Fibroblast of lung (primary cell): ENCODE results near the gene NPAS1. TPM values are rescaled to one million over a fixed set of nuclear protein-coding genes. Genes with fewer than 3 reads are reported as not detected.

ENCODE experiments used
- DNase-seq, 2 donors: peaks; one replicate each; pipeline versions ENCODE4 v3.0.0 to v3.0.0-alpha.2; 2010; ENCODE audit warnings: low read depth in 2 of 2
- H2AFZ ChIP-seq: 2 replicates; pipeline ENCODE4 v1.5.1; 2012; ENCODE audit warnings: low read length, control low read depth, inconsistent platforms
- H3K27ac ChIP-seq: 2 replicates; pipeline ENCODE4 v1.5.1; 2011; ENCODE audit warnings: low read length, control low read depth; ENCODE audit not compliant: insufficient read depth
- H3K27me3 ChIP-seq: 2 replicates; pipeline ENCODE4 v1.5.1; 2011; ENCODE audit warnings: mild to moderate bottlenecking, low read length; ENCODE audit not compliant: control insufficient read depth, insufficient read depth
- H3K36me3 ChIP-seq: 2 replicates; pipeline ENCODE4 v1.5.1; 2011; ENCODE audit warnings: low read length; ENCODE audit not compliant: control insufficient read depth, insufficient read depth
- H3K4me1 ChIP-seq: 2 replicates; pipeline ENCODE4 v1.5.1; 2011; ENCODE audit warnings: low read length; ENCODE audit not compliant: control insufficient read depth, insufficient read depth; ENCODE audit errors: extremely low read depth
- H3K4me2 ChIP-seq: 2 replicates; pipeline ENCODE4 v1.5.1; 2011; ENCODE audit warnings: low read length, control low read depth; ENCODE audit not compliant: insufficient read depth; ENCODE audit errors: extremely low read depth
- H3K4me3 ChIP-seq, 4 experiments: fragments of 200-600 bp in 1 of 4; sonication (generic) in 1 of 4; replicated peaks in 1 of 4; 2 replicates each; pipeline ENCODE4 v1.5.1; 2011 to 2016; ENCODE audit warnings: low read length in 4 of 4, low read depth in 3 of 4, mild to moderate bottlenecking in 3 of 4, control low read depth in 2 of 4, inconsistent platforms in 1 of 4, mixed read lengths in 1 of 4; ENCODE audit not compliant: insufficient read depth in 1 of 4; ENCODE audit errors: control extremely low read depth in 1 of 4
- H3K79me2 ChIP-seq: 2 replicates; pipeline ENCODE4 v1.5.1; 2012; ENCODE audit warnings: mild to moderate bottlenecking, low read length, inconsistent platforms; ENCODE audit not compliant: control insufficient read depth, insufficient read depth
- H3K9ac ChIP-seq: 2 replicates; pipeline ENCODE4 v1.5.1; 2011; ENCODE audit warnings: mild to moderate bottlenecking, low read length, control low read depth; ENCODE audit not compliant: insufficient read depth
- H3K9me3 ChIP-seq: 2 replicates; pipeline ENCODE4 v1.5.1; 2012; ENCODE audit warnings: low read depth, low read length; ENCODE audit not compliant: control insufficient read depth, insufficient read depth
- H4K20me1 ChIP-seq: 2 replicates; pipeline ENCODE4 v1.5.1; 2011; ENCODE audit warnings: low read length; ENCODE audit not compliant: control insufficient read depth, insufficient read depth; ENCODE audit errors: extremely low read depth
- CTCF ChIP-seq, 2 donors: IDR thresholded peaks in 1 of 2; conservative IDR thresholded peaks in 1 of 2; 1 replicate in 1 of 2; 2 replicates in 1 of 2; pipeline ENCODE4 v1.5.1; 2011 to 2012; ENCODE audit warnings: low read length in 2 of 2, control low read depth in 1 of 2, inconsistent platforms in 1 of 2, low read depth in 1 of 2, mild to moderate bottlenecking in 1 of 2
- EZH2 ChIP-seq: IDR thresholded peaks from 2 replicates; pipeline ENCODE4 v1.5.1; 2012; ENCODE audit warnings: low read length, control low read depth, mild to moderate bottlenecking; ENCODE audit errors: missing control alignments
- polyA plus RNA-seq, 2 donors: library from polyadenylated mRNA; depleted of rRNA in 1 of 2; stranded (reverse) in 1 of 2; unstranded in 1 of 2; fragments of >200 nt; gene quantifications; 2 replicates each; pipeline ENCODE4 v1.2.1, GENCODE V29; 2011 to 2012; ENCODE audit warnings: missing spikeins in 1 of 2
- total RNA-seq: library from RNA; depleted of rRNA; stranded (reverse); fragments of >200 nt; gene quantifications from 2 replicates; pipeline ENCODE4 v1.2.1, GENCODE V29; 2014

Gene NPAS1
- total and polyA plus RNA-seq, 2 donors (not counting 1 experiment from before 2014, with no cell fraction given): 0.22 to 0.33 TPM

- Histone ChIP-seq H3K9ac (no peak overlapping the region), H3K27ac (no peak overlapping the region), H3K79me2 (no peaks in the 10 kb centered on the region), H3K27me3 (no peaks in the 10 kb centered on the region), H3K4me1 (no peaks in the 10 kb centered on the region), H3K4me2 (no peak overlapping the region), H3K36me3 (peaks cover 27% of the 10 kb centered on the region), H3K9me3 (no peaks in the 10 kb centered on the region), H3K4me3 (no peak overlapping the region), H2AFZ (no peak overlapping the region), H4K20me1 (no peaks in the 10 kb centered on the region)
- no peak for DNase-seq
- no peak for TF ChIP-seq EZH2
- TF ChIP-seq CTCF (conservative IDR thresholded peaks at IDR 0.05 in 1 of 2, IDR thresholded peaks at IDR 0.05 in 1 of 2; ENCODE audit: low read depth in 1 of 2, low read length in 2 of 2): no peak
Measured at GRCh38 chr19:46992699-46993535, 26.7 kb upstream of the NPAS1 start.

- Histone ChIP-seq H4K20me1 (no peaks in the 10 kb centered on the region), H3K4me2 (no peak overlapping the region), H2AFZ (no peak overlapping the region), H3K4me3 (no peak overlapping the region), H3K9me3 (no peaks in the 10 kb centered on the region), H3K4me1 (no peaks in the 10 kb centered on the region), H3K27ac (no peak overlapping the region), H3K36me3 (peaks cover 25% of the 10 kb centered on the region), H3K9ac (no peak overlapping the region), H3K79me2 (no peaks in the 10 kb centered on the region), H3K27me3 (no peaks in the 10 kb centered on the region)
- DNase-seq: no peak
- TF ChIP-seq EZH2 (no peak), CTCF (conservative IDR thresholded peaks at IDR 0.05 in 1 of 2, IDR thresholded peaks at IDR 0.05 in 1 of 2; ENCODE audit: low read depth in 1 of 2, low read length in 2 of 2) (no peak)
Measured at GRCh38 chr19:46993622-46994021, 26.0 kb upstream of the NPAS1 start.

GRCh38 chr19:46994141-46994686 lies 25.4 kb upstream of the NPAS1 start:
- Histone ChIP-seq H3K9ac (no peak overlapping the region), H3K4me2 (no peak overlapping the region), H3K79me2 (no peaks in the 10 kb centered on the region), H3K9me3 (no peaks in the 10 kb centered on the region), H3K27ac (no peak overlapping the region), H3K4me3 (no peak overlapping the region), H3K4me1 (no peaks in the 10 kb centered on the region), H3K36me3 (peaks cover 24% of the 10 kb centered on the region), H3K27me3 (no peaks in the 10 kb centered on the region), H4K20me1 (no peaks in the 10 kb centered on the region), H2AFZ (no peak overlapping the region)
- no peak for DNase-seq
- TF ChIP-seq CTCF (conservative IDR thresholded peaks at IDR 0.05 in 1 of 2, IDR thresholded peaks at IDR 0.05 in 1 of 2; ENCODE audit: low read depth in 1 of 2, low read length in 2 of 2): no peak
- TF ChIP-seq EZH2: no peak
